ENCODE results near the gene GPATCH2. TPM values are rescaled to one million over a fixed set of nuclear protein-coding genes. Genes with fewer than 3 reads are reported as not detected.

GPATCH2 gene
- polyA plus RNA-seq, 1 experiment: 2.7 TPM

DNA sequence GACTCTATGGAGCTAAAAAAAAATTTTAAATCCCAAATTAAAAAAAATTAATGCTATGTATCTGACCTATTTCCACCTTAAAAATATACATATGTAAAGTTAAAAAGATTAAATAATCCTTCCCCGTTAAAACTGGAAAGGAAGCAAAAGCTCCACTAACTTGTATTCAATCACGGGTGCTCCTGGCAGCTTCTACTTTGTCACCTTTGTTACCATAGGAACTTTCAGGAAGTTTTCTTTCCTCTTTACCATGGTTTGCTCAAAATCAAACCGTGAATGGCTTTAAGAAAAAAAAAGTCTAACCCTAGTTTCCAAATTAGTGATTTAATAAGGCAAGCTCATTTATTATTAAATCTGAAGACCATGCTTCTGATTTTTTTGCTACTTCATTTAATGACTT, 3.5 kb downstream of the GPATCH2 start:
- TF ChIP-seq, protein P1, sequence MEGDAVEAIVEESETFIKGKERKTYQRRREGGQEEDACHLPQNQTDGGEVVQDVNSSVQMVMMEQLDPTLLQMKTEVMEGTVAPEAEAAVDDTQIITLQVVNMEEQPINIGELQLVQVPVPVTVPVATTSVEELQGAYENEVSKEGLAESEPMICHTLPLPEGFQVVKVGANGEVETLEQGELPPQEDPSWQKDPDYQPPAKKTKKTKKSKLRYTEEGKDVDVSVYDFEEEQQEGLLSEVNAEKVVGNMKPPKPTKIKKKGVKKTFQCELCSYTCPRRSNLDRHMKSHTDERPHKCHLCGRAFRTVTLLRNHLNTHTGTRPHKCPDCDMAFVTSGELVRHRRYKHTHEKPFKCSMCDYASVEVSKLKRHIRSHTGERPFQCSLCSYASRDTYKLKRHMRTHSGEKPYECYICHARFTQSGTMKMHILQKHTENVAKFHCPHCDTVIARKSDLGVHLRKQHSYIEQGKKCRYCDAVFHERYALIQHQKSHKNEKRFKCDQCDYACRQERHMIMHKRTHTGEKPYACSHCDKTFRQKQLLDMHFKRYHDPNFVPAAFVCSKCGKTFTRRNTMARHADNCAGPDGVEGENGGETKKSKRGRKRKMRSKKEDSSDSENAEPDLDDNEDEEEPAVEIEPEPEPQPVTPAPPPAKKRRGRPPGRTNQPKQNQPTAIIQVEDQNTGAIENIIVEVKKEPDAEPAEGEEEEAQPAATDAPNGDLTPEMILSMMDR (IDR thresholded peaks at IDR 0.05; ENCODE audit: insufficient read depth, low read depth, low read length): no peak
- no peak for DNase-seq (ENCODE audit: low read depth)
- ChIA-PET POLR2A (interaction anchor here (0.6 kb wide), 1 partner anchor 65 kb away, joined by 3 read pairs; no protein-coding TSS in a partner anchor), CTCF (interaction anchor here (0.6 kb wide), 1 partner anchor 690 kb away, joined by 4 read pairs; no protein-coding TSS in a partner anchor)
- Histone ChIP-seq H3K36me3 (ENCODE audit: control insufficient read depth, insufficient read depth, low read length) (no peaks in the 10 kb centered on the region), H3K27me3 (ENCODE audit: control insufficient read depth, insufficient read depth, low read length) (no peaks in the 10 kb centered on the region), H3K4me3 (ENCODE audit: low read depth, low read length) (no peak overlapping the region)

DNA sequence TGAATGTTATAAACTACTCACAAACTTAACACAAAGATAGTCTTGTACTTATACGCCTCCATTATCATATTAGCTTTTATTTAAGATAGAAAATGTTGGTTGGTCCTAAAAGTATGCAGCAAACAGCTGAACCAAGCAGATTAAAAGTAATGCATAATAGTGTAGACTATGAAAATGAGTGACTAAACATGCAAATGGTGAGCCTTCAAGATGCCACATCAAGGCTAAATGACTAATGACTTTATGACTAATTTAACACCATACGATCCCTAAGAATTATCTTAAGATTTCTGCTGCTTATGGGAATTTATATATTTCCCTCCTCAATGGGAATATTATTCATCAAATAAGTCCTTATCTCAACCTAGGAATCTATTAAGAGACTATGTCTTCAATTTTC, 4.6 kb downstream of the GPATCH2 start:
- H3K36me3 ChIP-seq (ENCODE audit: control insufficient read depth, insufficient read depth, low read length): no peaks in the 10 kb centered on the region
- no peak overlapping the region for H3K4me3 ChIP-seq (ENCODE audit: low read depth, low read length)
- no peaks in the 10 kb centered on the region for H3K27me3 ChIP-seq (ENCODE audit: control insufficient read depth, insufficient read depth, low read length)
- ChIA-PET POLR2A (no interaction called here), CTCF (no interaction called here)
- TF ChIP-seq, protein P1 (IDR thresholded peaks at IDR 0.05; ENCODE audit: insufficient read depth, low read depth, low read length): no peak
- no peak for DNase-seq (ENCODE audit: low read depth)

DNA sequence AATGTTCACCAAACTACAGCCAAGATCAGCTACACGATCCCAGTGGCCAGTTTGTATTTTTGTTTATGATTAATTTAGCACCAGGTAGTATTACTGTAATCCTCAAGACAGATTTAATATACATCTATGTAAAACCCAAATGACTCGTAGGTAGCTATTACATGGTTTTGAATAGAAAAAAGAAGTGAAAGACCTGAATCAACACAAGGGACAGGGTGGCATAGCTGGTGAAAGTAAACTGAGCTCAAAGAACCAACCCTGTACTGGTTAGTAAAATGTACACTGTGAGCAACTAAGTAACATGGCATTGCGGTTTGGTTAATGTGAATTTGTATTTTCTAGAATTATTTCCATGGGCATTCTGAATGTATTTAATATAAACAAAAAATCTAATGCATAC, 8.8 kb downstream of the GPATCH2 start:
- CTCF ChIA-PET: interaction anchor here (1.2 kb wide), 1 partner anchor 9 kb away, joined by 5 read pairs; the partner anchor contains the start of genes GPATCH2 and SPATA17
- Histone ChIP-seq H3K36me3 (ENCODE audit: control insufficient read depth, insufficient read depth, low read length) (peaks cover 2% of the 10 kb centered on the region), H3K27me3 (ENCODE audit: control insufficient read depth, insufficient read depth, low read length) (no peaks in the 10 kb centered on the region), H3K4me3 (ENCODE audit: low read depth, low read length) (no peak overlapping the region)
- TF ChIP-seq, protein P1 (IDR thresholded peaks at IDR 0.05; ENCODE audit: insufficient read depth, low read depth, low read length): no peak
- POLR2A ChIA-PET: no interaction called here
- DNase-seq (ENCODE audit: low read depth): no peak

DNA sequence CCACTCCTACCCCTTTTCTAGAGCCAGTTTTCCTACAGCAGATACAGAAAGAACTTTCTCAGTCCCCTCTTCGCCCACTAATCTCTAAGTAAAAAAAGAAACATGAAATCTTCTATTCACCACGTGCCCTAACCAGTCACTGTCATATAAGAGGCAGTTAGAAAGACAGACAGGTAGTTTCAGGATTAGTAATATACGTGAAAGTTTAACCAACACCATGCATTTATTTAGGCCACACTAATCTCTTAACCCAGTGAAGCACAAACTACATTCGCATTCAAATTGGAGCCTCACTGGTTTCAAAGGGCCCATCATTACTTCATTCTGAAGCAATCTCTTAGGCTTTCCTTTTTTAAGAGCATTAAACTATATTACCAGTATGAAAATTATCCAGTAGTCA, 10.1 kb downstream of the GPATCH2 start:
- Histone ChIP-seq H3K36me3 (ENCODE audit: control insufficient read depth, insufficient read depth, low read length) (peaks cover 2% of the 10 kb centered on the region), H3K4me3 (ENCODE audit: low read depth, low read length) (no peak overlapping the region), H3K27me3 (ENCODE audit: control insufficient read depth, insufficient read depth, low read length) (no peaks in the 10 kb centered on the region)
- no peak for DNase-seq (ENCODE audit: low read depth)
- CTCF ChIA-PET: interaction anchor here (1.2 kb wide), 1 partner anchor 10 kb away, joined by 5 read pairs; the partner anchor contains the start of genes GPATCH2 and SPATA17
- TF ChIP-seq, protein P1 (IDR thresholded peaks at IDR 0.05; ENCODE audit: insufficient read depth, low read depth, low read length): no peak
- POLR2A ChIA-PET: no interaction called here

DNA sequence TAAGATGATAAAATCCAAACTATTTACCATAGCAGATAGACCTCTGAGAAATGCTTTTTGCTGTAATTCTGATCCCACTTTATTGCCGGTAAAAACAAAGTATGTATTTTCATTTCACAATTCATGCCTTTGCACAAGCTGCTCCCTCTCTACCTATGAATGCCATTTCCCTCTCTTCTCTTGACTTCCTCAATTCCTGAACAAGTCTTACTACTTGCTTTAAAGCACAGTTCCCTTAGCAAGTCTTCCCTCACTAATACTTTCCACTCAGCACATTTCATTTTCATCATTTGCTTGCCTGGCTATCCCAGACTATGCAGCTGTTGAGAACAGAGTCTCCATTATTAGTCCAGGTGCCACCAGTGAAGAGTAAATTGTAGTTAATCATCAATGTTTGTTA, 13.8 kb downstream of the GPATCH2 start:
- TF ChIP-seq, protein P1 (IDR thresholded peaks at IDR 0.05; ENCODE audit: insufficient read depth, low read depth, low read length): no peak

More for the DNA sequence above, 13.8 kb downstream of the GPATCH2 start:
- CTCF ChIA-PET: interaction anchor here (1.0 kb wide), 1 partner anchor 122 kb away, joined by 3 read pairs; no protein-coding TSS in a partner anchor
- no peak for DNase-seq (ENCODE audit: low read depth)
- Histone ChIP-seq H3K36me3 (ENCODE audit: control insufficient read depth, insufficient read depth, low read length) (peaks cover 2% of the 10 kb centered on the region), H3K27me3 (ENCODE audit: control insufficient read depth, insufficient read depth, low read length) (no peaks in the 10 kb centered on the region), H3K4me3 (ENCODE audit: low read depth, low read length) (no peak overlapping the region)
- POLR2A ChIA-PET: interaction anchor here (1.6 kb wide), 1 partner anchor 14 kb away, joined by 4 read pairs; the partner anchor contains the start of genes GPATCH2 and SPATA17
